ENCODE data around the gene PLA2G4A. TPM values are rescaled to one million over a fixed set of nuclear protein-coding genes. Genes with fewer than 3 reads are reported as not detected.

Gene PLA2G4A
- total and polyA plus RNA-seq, 2 donors (not counting 1 experiment from before 2014, with no cell fraction given) = 0.15 TPM; not detected in 1

DNA sequence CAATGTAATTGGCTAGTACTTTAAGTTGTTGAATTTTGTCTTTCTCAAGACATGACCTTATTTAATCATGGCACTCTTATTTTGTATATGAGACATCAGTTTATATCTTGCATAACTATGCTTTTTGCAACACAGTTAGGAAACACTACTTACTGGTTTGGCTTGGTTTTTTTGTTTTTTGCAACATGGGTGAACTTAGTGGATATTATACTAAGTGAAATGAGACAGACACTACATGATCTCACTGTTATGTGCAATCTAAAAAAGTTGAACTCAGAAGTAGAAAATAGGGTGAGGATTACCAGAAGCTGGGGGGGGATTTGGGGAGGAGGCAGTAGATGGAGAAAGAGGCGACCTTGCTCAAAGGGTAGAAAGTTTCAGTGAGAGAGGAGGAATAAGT lies 132.1 kb downstream of the PLA2G4A start:
- no peak for ATAC-seq (ENCODE audit: low read depth)
- no peaks in the 10 kb centered on the region for H3K9me3 ChIP-seq (ENCODE audit: control extremely low read depth in 1 of 3, control insufficient read depth in 2 of 3, insufficient read depth in 1 of 3, low read length in 2 of 3)
- no peaks in the 10 kb centered on the region for H3K36me3 ChIP-seq (replicated peaks in 1 of 2; ENCODE audit: control extremely low read depth in 1 of 2, control insufficient read depth in 1 of 2, extremely low read depth in 1 of 2, insufficient read depth in 2 of 2, low read length in 1 of 2)
- ChIA-PET POLR2A (no interaction called here), CTCF (no interaction called here)
- H3K4me2 ChIP-seq (replicated peaks; ENCODE audit: low read depth, low read length, poor library complexity, severe bottlenecking) = no peak overlapping the region
- no peak overlapping the region for H2AFZ ChIP-seq (ENCODE audit: insufficient read depth, low read depth, low read length, poor library complexity, severe bottlenecking)
- no peaks in the 10 kb centered on the region for H4K20me1 ChIP-seq (ENCODE audit: control insufficient read depth, insufficient read depth, low read length, poor library complexity, severe bottlenecking)
- no peaks in the 10 kb centered on the region for H3K9me3 Mint-ChIP-seq (ENCODE audit: insufficient read depth)
- WGBS (ENCODE audit: insufficient coverage) = no CpG with 5 or more reads among the region's 1 CpG
- TF ChIP-seq EZH2 (IDR thresholded peaks at IDR 0.05; ENCODE audit: borderline replicate concordance, insufficient read depth, low read depth, low read length, poor library complexity, severe bottlenecking) = no peak
- TF ChIP-seq, protein P1, sequence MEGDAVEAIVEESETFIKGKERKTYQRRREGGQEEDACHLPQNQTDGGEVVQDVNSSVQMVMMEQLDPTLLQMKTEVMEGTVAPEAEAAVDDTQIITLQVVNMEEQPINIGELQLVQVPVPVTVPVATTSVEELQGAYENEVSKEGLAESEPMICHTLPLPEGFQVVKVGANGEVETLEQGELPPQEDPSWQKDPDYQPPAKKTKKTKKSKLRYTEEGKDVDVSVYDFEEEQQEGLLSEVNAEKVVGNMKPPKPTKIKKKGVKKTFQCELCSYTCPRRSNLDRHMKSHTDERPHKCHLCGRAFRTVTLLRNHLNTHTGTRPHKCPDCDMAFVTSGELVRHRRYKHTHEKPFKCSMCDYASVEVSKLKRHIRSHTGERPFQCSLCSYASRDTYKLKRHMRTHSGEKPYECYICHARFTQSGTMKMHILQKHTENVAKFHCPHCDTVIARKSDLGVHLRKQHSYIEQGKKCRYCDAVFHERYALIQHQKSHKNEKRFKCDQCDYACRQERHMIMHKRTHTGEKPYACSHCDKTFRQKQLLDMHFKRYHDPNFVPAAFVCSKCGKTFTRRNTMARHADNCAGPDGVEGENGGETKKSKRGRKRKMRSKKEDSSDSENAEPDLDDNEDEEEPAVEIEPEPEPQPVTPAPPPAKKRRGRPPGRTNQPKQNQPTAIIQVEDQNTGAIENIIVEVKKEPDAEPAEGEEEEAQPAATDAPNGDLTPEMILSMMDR (IDR thresholded peaks at IDR 0.05) = no peak
- H3K27ac Mint-ChIP-seq = no peak overlapping the region
- peaks cover 4% of the 10 kb centered on the region for H3K27me3 Mint-ChIP-seq
- H3K27ac ChIP-seq (ENCODE audit: low read length in 2 of 2) = no peak overlapping the region
- no peak overlapping the region for H3K4me3 Mint-ChIP-seq
- H3K4me3 ChIP-seq (ENCODE audit: control extremely low read depth in 1 of 5, extremely low read depth in 1 of 5, insufficient read depth in 1 of 5, low read depth in 2 of 5, low read length in 4 of 5) = no peak overlapping the region
- no peaks in the 10 kb centered on the region for H3K4me1 Mint-ChIP-seq
- no peak overlapping the region for H3K9ac ChIP-seq (ENCODE audit: low read length)
- no peaks in the 10 kb centered on the region for H3K79me2 ChIP-seq (ENCODE audit: control insufficient read depth, insufficient read depth, low read length)
- DNase-seq = no peak
- no peaks in the 10 kb centered on the region for H3K27me3 ChIP-seq (replicated peaks in 1 of 4; ENCODE audit: control extremely low read depth in 1 of 4, control insufficient read depth in 3 of 4, insufficient read depth in 4 of 4, low read length in 3 of 4)
- intact Hi-C loops (cut with micrococcal nuclease) = no loop called here
- no peaks in the 10 kb centered on the region for H3K4me1 ChIP-seq (ENCODE audit: control insufficient read depth in 2 of 2, insufficient read depth in 2 of 2, low read length in 2 of 2)

DNA sequence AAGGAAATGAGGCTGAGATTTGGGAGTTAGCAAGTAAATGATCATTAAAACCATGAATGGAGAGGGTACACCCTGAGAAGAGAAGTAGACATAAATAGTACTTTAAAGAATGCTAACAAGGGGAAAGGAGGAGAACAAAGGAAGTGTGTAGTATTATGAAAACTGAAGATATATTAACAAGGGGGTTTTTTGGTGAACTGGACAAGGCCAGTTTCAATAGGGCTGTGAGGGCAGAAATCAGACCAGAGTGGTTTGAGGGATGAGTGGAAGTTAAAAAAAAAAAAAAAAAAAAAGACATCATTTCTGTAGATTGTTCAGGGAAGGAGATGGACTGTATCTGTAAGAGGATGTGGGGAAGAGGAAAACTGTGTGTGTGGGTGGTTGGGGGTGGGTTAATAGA lies 137.1 kb downstream of the PLA2G4A start:
- Histone ChIP-seq H3K9me3 (ENCODE audit: control extremely low read depth in 1 of 3, control insufficient read depth in 2 of 3, insufficient read depth in 1 of 3, low read length in 2 of 3) (no peaks in the 10 kb centered on the region), H3K4me3 (ENCODE audit: control extremely low read depth in 1 of 5, extremely low read depth in 1 of 5, insufficient read depth in 1 of 5, low read depth in 2 of 5, low read length in 4 of 5) (no peak overlapping the region), H2AFZ (ENCODE audit: insufficient read depth, low read depth, low read length, poor library complexity, severe bottlenecking) (no peak overlapping the region), H3K4me2 (replicated peaks; ENCODE audit: low read depth, low read length, poor library complexity, severe bottlenecking) (no peak overlapping the region), H3K9ac (ENCODE audit: low read length) (no peak overlapping the region), H3K27ac (ENCODE audit: low read length in 2 of 2) (no peak overlapping the region), H3K27me3 (replicated peaks in 1 of 4; ENCODE audit: control extremely low read depth in 1 of 4, control insufficient read depth in 3 of 4, insufficient read depth in 4 of 4, low read length in 3 of 4) (no peaks in the 10 kb centered on the region), H3K36me3 (replicated peaks in 1 of 2; ENCODE audit: control extremely low read depth in 1 of 2, control insufficient read depth in 1 of 2, extremely low read depth in 1 of 2, insufficient read depth in 2 of 2, low read length in 1 of 2) (no peaks in the 10 kb centered on the region), H4K20me1 (ENCODE audit: control insufficient read depth, insufficient read depth, low read length, poor library complexity, severe bottlenecking) (no peaks in the 10 kb centered on the region), H3K4me1 (ENCODE audit: control insufficient read depth in 2 of 2, insufficient read depth in 2 of 2, low read length in 2 of 2) (no peaks in the 10 kb centered on the region), H3K79me2 (ENCODE audit: control insufficient read depth, insufficient read depth, low read length) (no peaks in the 10 kb centered on the region)
- Mint-ChIP-seq H3K27me3 (peaks cover 3% of the 10 kb centered on the region), H3K27ac (no peak overlapping the region), H3K4me1 (no peaks in the 10 kb centered on the region), H3K9me3 (ENCODE audit: insufficient read depth) (no peaks in the 10 kb centered on the region), H3K4me3 (no peak overlapping the region)
- intact Hi-C loops (cut with micrococcal nuclease) = no loop called here
- ChIA-PET POLR2A (no interaction called here), CTCF (no interaction called here)
- no peak for TF ChIP-seq EZH2 (IDR thresholded peaks at IDR 0.05; ENCODE audit: borderline replicate concordance, insufficient read depth, low read depth, low read length, poor library complexity, severe bottlenecking)
- TF ChIP-seq, protein P1 (IDR thresholded peaks at IDR 0.05) = no peak
- no peak for DNase-seq
- ATAC-seq (ENCODE audit: low read depth) = no peak

Data from B cell (primary cell).